Calu3 (cell line): ENCODE measurements around the gene FARS2. TPM values are rescaled to one million over a fixed set of nuclear protein-coding genes. Genes with fewer than 3 reads are reported as not detected.

ENCODE experiments used
- BruUV-seq: library from RNA; stranded (reverse); fragments of 400-500 nt; replicated peaks from 2 replicates; lab custom pipeline; 2021; lab: Mats Ljungman, UMichigan
- CTCF ChIA-PET: fragments of 300-600 bp; sonication (Branson Sonifier 250); formaldehyde crosslinking; loops from one replicate; lab custom pipeline; 2022; ENCODE audit warnings: antibody characterized with exemption; lab: Charles Lee
- DNase-seq: peaks from one replicate; pipeline ENCODE4 v3.0.0; 2022
- H3K27ac Mint-ChIP-seq: one replicate; pipeline ENCODE4 v1.8.0; 2022; ENCODE audit warnings: mixed read lengths; ENCODE audit not compliant: unreplicated experiment
- H3K27me3 Mint-ChIP-seq: one replicate; pipeline ENCODE4 v1.8.0; 2022; ENCODE audit warnings: mixed read lengths; ENCODE audit not compliant: unreplicated experiment
- H3K36me3 Mint-ChIP-seq: one replicate; pipeline ENCODE4 v1.8.0; 2022; ENCODE audit warnings: mild to moderate bottlenecking, moderate library complexity, mixed read lengths; ENCODE audit not compliant: insufficient read depth, unreplicated experiment
- H3K4me1 Mint-ChIP-seq: one replicate; pipeline ENCODE4 v1.8.0; 2022; ENCODE audit warnings: mild to moderate bottlenecking, low read depth, mixed read lengths; ENCODE audit not compliant: unreplicated experiment
- H3K4me3 Mint-ChIP-seq: one replicate; pipeline ENCODE4 v1.8.0; 2022; ENCODE audit warnings: mild to moderate bottlenecking, low read depth, moderate library complexity, mixed read lengths; ENCODE audit not compliant: unreplicated experiment
- H3K9me3 Mint-ChIP-seq: one replicate; pipeline ENCODE4 v1.8.0; 2022; ENCODE audit warnings: low read depth, mixed read lengths; ENCODE audit not compliant: unreplicated experiment
- CTCF ChIP-seq: fragments of 200-600 bp; IDR thresholded peaks from one replicate; pipeline ENCODE4 v1.8.0; 2022; ENCODE audit warnings: antibody characterized with exemption; ENCODE audit not compliant: unreplicated experiment
- intact Hi-C: fragments of 100-400 bp; cut with micrococcal nuclease; formaldehyde crosslinking; loops from one replicate; pipeline ENCODE4 v1.10.0; 2022; ENCODE audit not compliant: unreplicated experiment
- total RNA-seq: library from RNA; stranded (reverse); gene quantifications from 2 replicates; pipeline ENCODE4 v1.2.3, GENCODE V29; 2022

The FARS2 gene
- total RNA-seq, 1 experiment from 2014 or later, result 13.4 TPM

GRCh38 chr6:5471044-5471443 is 209.7 kb downstream of the FARS2 start:
- H3K4me3 Mint-ChIP-seq, result no peak overlapping the region
- BruUV-seq, result no TSS peak
- no peaks in the 10 kb centered on the region for H3K36me3 Mint-ChIP-seq
- TF ChIP-seq CTCF, result peak; percentile 29
- H3K27me3 Mint-ChIP-seq, result no peaks in the 10 kb centered on the region
- CTCF ChIA-PET, result interaction anchor here (1.0 kb wide), 1 partner anchor 421 kb away, joined by 3 read pairs; no protein-coding TSS in a partner anchor
- H3K4me1 Mint-ChIP-seq, result no peaks in the 10 kb centered on the region
- DNase-seq, result no peak
- no peak overlapping the region for H3K27ac Mint-ChIP-seq
- intact Hi-C loops, result no loop called here
- H3K9me3 Mint-ChIP-seq, result no peaks in the 10 kb centered on the region

- no peak for DNase-seq
- peaks cover 2% of the 10 kb centered on the region for H3K9me3 Mint-ChIP-seq
- H3K27ac Mint-ChIP-seq, result no peak overlapping the region
- CTCF ChIA-PET, result no interaction called here
- H3K4me3 Mint-ChIP-seq, result no peak overlapping the region
- no peaks in the 10 kb centered on the region for H3K27me3 Mint-ChIP-seq
- intact Hi-C loops, result no loop called here
- no peaks in the 10 kb centered on the region for H3K36me3 Mint-ChIP-seq
- no peaks in the 10 kb centered on the region for H3K4me1 Mint-ChIP-seq
- TF ChIP-seq CTCF, result no peak
- no TSS peak for BruUV-seq
Measured at GRCh38 chr6:5471637-5472398, 210.5 kb downstream of the FARS2 start.

GRCh38 chr6:5472571-5472970 is 211.3 kb downstream of the FARS2 start:
- Mint-ChIP-seq H3K27ac (no peak overlapping the region), H3K4me1 (no peaks in the 10 kb centered on the region), H3K36me3 (no peaks in the 10 kb centered on the region), H3K27me3 (no peaks in the 10 kb centered on the region), H3K4me3 (no peak overlapping the region), H3K9me3 (peaks cover 2% of the 10 kb centered on the region)
- DNase-seq, result no peak
- CTCF ChIA-PET, result no interaction called here
- intact Hi-C loops, result no loop called here
- BruUV-seq, result no TSS peak
- TF ChIP-seq CTCF, result no peak

GRCh38 chr6:5475779-5476178 is 214.5 kb downstream of the FARS2 start:
- intact Hi-C loops, result no loop called here
- no peak overlapping the region for H3K4me3 Mint-ChIP-seq

More at GRCh38 chr6:5475779-5476178, 214.5 kb downstream of the FARS2 start:
- no peak for TF ChIP-seq CTCF
- CTCF ChIA-PET, result no interaction called here
- Mint-ChIP-seq H3K36me3 (no peaks in the 10 kb centered on the region), H3K27me3 (no peaks in the 10 kb centered on the region), H3K9me3 (peaks cover 2% of the 10 kb centered on the region), H3K4me1 (no peaks in the 10 kb centered on the region), H3K27ac (no peak overlapping the region)
- no TSS peak for BruUV-seq
- DNase-seq, result no peak
